Measurements from ENCODE around the gene LTF. TPM values are rescaled to one million over a fixed set of nuclear protein-coding genes. Genes with fewer than 3 reads are reported as not detected.

LTF gene
- total and polyA plus RNA-seq, 2 of the 13 experiments (the other 11 are each of a cell fraction or from before 2014, with no cell fraction given), result not detected

GRCh38 chr3:46399098-46399497 is 65.6 kb downstream of the LTF start:
- FAIRE-seq (no peak), DNase-seq (ENCODE audit: low spot score) (no peak), ATAC-seq (no peak)
- Histone ChIP-seq H3K27ac (ENCODE audit: extremely low read length, insufficient read depth, low read length) (no peak overlapping the region), H3K4me2 (ENCODE audit: low read depth, low read length) (no peak overlapping the region), H3K27me3 (ENCODE audit: control insufficient read depth in 1 of 2, insufficient read depth in 2 of 2, low read length in 2 of 2) (peaks cover 0 to 8% of the 10 kb centered on the region in 2 experiments; a peak in 1 of 5 replicates), H3K36me3 (replicated peaks in 1 of 2; ENCODE audit: control insufficient read depth in 1 of 2, insufficient read depth in 2 of 2, low read length in 2 of 2) (no peaks in the 10 kb centered on the region), H3K9me3 (ENCODE audit: low read length) (no peaks in the 10 kb centered on the region), H3K4me1 (ENCODE audit: insufficient read depth, low read length) (no peaks in the 10 kb centered on the region), H3K79me2 (ENCODE audit: insufficient read depth, low read length) (no peaks in the 10 kb centered on the region), H3K4me3 (replicated peaks in 1 of 3; ENCODE audit: insufficient read depth in 1 of 3, low read depth in 2 of 3, low read length in 3 of 3) (no peak overlapping the region), H2AFZ (ENCODE audit: low read length) (no peak overlapping the region), H4K20me1 (ENCODE audit: insufficient read depth, low read length) (no peaks in the 10 kb centered on the region), H3K9ac (ENCODE audit: insufficient read depth, low read depth, low read length) (no peak overlapping the region)
- no peak for TF ChIP-seq SUZ12 (IDR thresholded peaks at IDR 0.05; ENCODE audit: low read depth, low read length)
- no peak for TF ChIP-seq ZNF296 (CRISPR knock-in tag; conservative IDR thresholded peaks at IDR 0.05)
- TF ChIP-seq RFXAP (CRISPR knock-in tag; IDR thresholded peaks at IDR 0.05; ENCODE audit: borderline replicate concordance), result no peak
- no peak for TF ChIP-seq KLF12 (CRISPR knock-in tag; IDR thresholded peaks at IDR 0.05; ENCODE audit: borderline replicate concordance)
- TF ChIP-seq ISX (CRISPR knock-in tag; conservative IDR thresholded peaks at IDR 0.05), result no peak
- CTCF ChIA-PET (ENCODE audit: low intra/inter-chr PET ratio, low total read pairs), result no interaction called here
- intact Hi-C loops (cut with micrococcal nuclease; ENCODE audit: unreplicated experiment), result no loop called here
- no TSS peak for BruUV-seq (replicated peaks)
- POLR2A ChIA-PET, result no interaction called here
- in situ Hi-C loops (cut with HindIII; ENCODE audit: extremely low pct_ligation_motif_present, low pct_unique_long_range_greater_than_20kb), result no loop called here
- WGBS (ENCODE audit: low lambda C conversion rate), result 60% methylated on average over 2 of the region's 2 CpGs

- no peaks in the 10 kb centered on the region for H3K9me3 ChIP-seq (ENCODE audit: low read length)
- ATAC-seq (no peak), DNase-seq (ENCODE audit: low spot score) (no peak), FAIRE-seq (no peak)
- no peak overlapping the region for H3K4me2 ChIP-seq (ENCODE audit: low read depth, low read length)
- no peak overlapping the region for H2AFZ ChIP-seq (ENCODE audit: low read length)
- in situ Hi-C loops (cut with HindIII; ENCODE audit: extremely low pct_ligation_motif_present, low pct_unique_long_range_greater_than_20kb) (no loop called here), intact Hi-C loops (cut with micrococcal nuclease; ENCODE audit: unreplicated experiment) (no loop called here)
- CTCF ChIA-PET (ENCODE audit: low intra/inter-chr PET ratio, low total read pairs), result no interaction called here
- no TSS peak for BruUV-seq (replicated peaks)
- H3K4me3 ChIP-seq (replicated peaks in 1 of 3; ENCODE audit: insufficient read depth in 1 of 3, low read depth in 2 of 3, low read length in 3 of 3), result no peak overlapping the region
- no peaks in the 10 kb centered on the region for H4K20me1 ChIP-seq (ENCODE audit: insufficient read depth, low read length)
- WGBS (ENCODE audit: low lambda C conversion rate), result 40% methylated on average over 6 of the region's 6 CpGs
- POLR2A ChIA-PET, result no interaction called here
- no peaks in the 10 kb centered on the region for H3K4me1 ChIP-seq (ENCODE audit: insufficient read depth, low read length)
- H3K36me3 ChIP-seq (replicated peaks in 1 of 2; ENCODE audit: control insufficient read depth in 1 of 2, insufficient read depth in 2 of 2, low read length in 2 of 2), result no peaks in the 10 kb centered on the region
- no peaks in the 10 kb centered on the region for H3K79me2 ChIP-seq (ENCODE audit: insufficient read depth, low read length)
- H3K27ac ChIP-seq (ENCODE audit: extremely low read length, insufficient read depth, low read length), result no peak overlapping the region
- no peak overlapping the region for H3K9ac ChIP-seq (ENCODE audit: insufficient read depth, low read depth, low read length)
- peaks cover 0 to 8% of the 10 kb centered on the region in 2 experiments; a peak in 1 of 5 replicates for H3K27me3 ChIP-seq (ENCODE audit: control insufficient read depth in 1 of 2, insufficient read depth in 2 of 2, low read length in 2 of 2)
- TF ChIP-seq JDP2 (CRISPR knock-in tag; IDR thresholded peaks at IDR 0.05; ENCODE audit: borderline replicate concordance), result no peak
- no peak for TF ChIP-seq PCBP1 (IDR thresholded peaks at IDR 0.05; ENCODE audit: borderline replicate concordance, low read depth, low read length)
- no peak for TF ChIP-seq ZNF274 (CRISPR knock-in tag; IDR thresholded peaks at IDR 0.05)
- TF ChIP-seq ZKSCAN1 (IDR thresholded peaks at IDR 0.05; ENCODE audit: low read length), result no peak
- no peak for TF ChIP-seq ZNF550 (CRISPR knock-in tag; IDR thresholded peaks at IDR 0.05; ENCODE audit: borderline replicate concordance)
- no peak for TF ChIP-seq RAD51 (IDR thresholded peaks at IDR 0.05; ENCODE audit: borderline replicate concordance)
- TF ChIP-seq FOSL2 (CRISPR knock-in tag; IDR thresholded peaks at IDR 0.05), result no peak
- TF ChIP-seq ZNF326 (CRISPR knock-in tag; IDR thresholded peaks at IDR 0.05; ENCODE audit: borderline replicate concordance), result no peak
- TF ChIP-seq NBN (conservative IDR thresholded peaks at IDR 0.05), result no peak
- TF ChIP-seq ZMYM4 (CRISPR knock-in tag; IDR thresholded peaks at IDR 0.05), result no peak
- TF ChIP-seq ARHGAP35 (CRISPR knock-in tag; IDR thresholded peaks at IDR 0.05; ENCODE audit: borderline replicate concordance), result no peak
- no peak for TF ChIP-seq ZNF33A (CRISPR knock-in tag; IDR thresholded peaks at IDR 0.05; ENCODE audit: borderline replicate concordance)
- TF ChIP-seq E2F5 (CRISPR knock-in tag; conservative IDR thresholded peaks at IDR 0.05), result no peak
- TF ChIP-seq ZNF224 (CRISPR knock-in tag; IDR thresholded peaks at IDR 0.05), result no peak
Observed at GRCh38 chr3:46398186-46398955, 66.3 kb downstream of the LTF start.

Data from HepG2 (cell line).